ENCODE data around the gene PXDN.

GRCh38 chr2:1655461-1655860 lies 88.9 kb downstream of the PXDN start:
- no peak for TF ChIP-seq POLR2A (IDR thresholded peaks at IDR 0.05)
- TF ChIP-seq, protein P1, sequence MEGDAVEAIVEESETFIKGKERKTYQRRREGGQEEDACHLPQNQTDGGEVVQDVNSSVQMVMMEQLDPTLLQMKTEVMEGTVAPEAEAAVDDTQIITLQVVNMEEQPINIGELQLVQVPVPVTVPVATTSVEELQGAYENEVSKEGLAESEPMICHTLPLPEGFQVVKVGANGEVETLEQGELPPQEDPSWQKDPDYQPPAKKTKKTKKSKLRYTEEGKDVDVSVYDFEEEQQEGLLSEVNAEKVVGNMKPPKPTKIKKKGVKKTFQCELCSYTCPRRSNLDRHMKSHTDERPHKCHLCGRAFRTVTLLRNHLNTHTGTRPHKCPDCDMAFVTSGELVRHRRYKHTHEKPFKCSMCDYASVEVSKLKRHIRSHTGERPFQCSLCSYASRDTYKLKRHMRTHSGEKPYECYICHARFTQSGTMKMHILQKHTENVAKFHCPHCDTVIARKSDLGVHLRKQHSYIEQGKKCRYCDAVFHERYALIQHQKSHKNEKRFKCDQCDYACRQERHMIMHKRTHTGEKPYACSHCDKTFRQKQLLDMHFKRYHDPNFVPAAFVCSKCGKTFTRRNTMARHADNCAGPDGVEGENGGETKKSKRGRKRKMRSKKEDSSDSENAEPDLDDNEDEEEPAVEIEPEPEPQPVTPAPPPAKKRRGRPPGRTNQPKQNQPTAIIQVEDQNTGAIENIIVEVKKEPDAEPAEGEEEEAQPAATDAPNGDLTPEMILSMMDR (IDR thresholded peaks at IDR 0.05): no peak
